ENCODE data around the gene SLC35G4.

DNA sequence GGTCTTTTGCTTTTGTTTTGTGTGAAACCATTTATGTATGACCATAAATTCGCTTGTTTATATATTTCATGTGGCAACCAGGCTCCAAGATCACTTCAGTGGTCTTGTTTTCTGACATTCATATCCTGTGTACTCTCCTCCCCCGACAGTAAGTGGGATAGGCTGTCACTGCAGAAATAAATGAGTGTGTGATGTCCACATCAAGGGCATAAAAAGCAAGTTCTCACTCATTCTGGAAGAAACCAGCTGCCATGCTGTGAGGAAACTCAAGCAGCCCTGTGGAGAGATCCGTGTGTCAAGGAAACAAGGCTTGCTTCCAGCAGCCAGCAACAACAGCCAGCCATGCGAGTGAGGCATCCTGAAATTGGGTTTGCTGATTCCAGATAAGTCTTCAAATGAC is 40.4 kb downstream of the SLC35G4 start:
- no peak for TF ChIP-seq CTCF (IDR thresholded peaks at IDR 0.05)
- TF ChIP-seq CHD2 (IDR thresholded peaks at IDR 0.05; ENCODE audit: low read length, partially characterized antibody) = no peak
- no peak for TF ChIP-seq ZBTB33 (IDR thresholded peaks at IDR 0.05; ENCODE audit: borderline replicate concordance, low read depth)
- TF ChIP-seq EP300 (IDR thresholded peaks at IDR 0.05; ENCODE audit: borderline replicate concordance in 1 of 2, low read depth in 1 of 2, low read length in 1 of 2) = no peak
- TF ChIP-seq POLR2AphosphoS5 (IDR thresholded peaks at IDR 0.05; ENCODE audit: low read depth, low read length) = no peak
- no peak for TF ChIP-seq RFX5 (IDR thresholded peaks at IDR 0.05; ENCODE audit: low read length)
- TF ChIP-seq TAF1 (IDR thresholded peaks at IDR 0.05; ENCODE audit: borderline replicate concordance, low read depth, low read length) = no peak
- TF ChIP-seq NRF1 (IDR thresholded peaks at IDR 0.05; ENCODE audit: low read depth, low read length) = no peak

Data from SK-N-SH (cell line).